GM12878 (cell line): Measurements from ENCODE around the gene SOBP. TPM values are rescaled to one million over a fixed set of nuclear protein-coding genes. Genes with fewer than 3 reads are reported as not detected.

ENCODE experiments used
- ATAC-seq: fragments of 200-7000 bp; cut with Tn5 transposase; 3 replicates; pipeline ENCODE4 v1.9.1; 2020; ENCODE audit warnings: mild to moderate bottlenecking, moderate library complexity
- BruUV-seq: library from RNA; stranded (reverse); fragments of 400-500 nt; replicated peaks from 2 replicates; lab custom pipeline; 2021; lab: Mats Ljungman, UMichigan
- CTCF ChIA-PET: fragments of 300-600 bp; sonication (Branson Sonifier 250); formaldehyde crosslinking; extraction: SDS; loops from one replicate; lab custom pipeline; 2021; ENCODE audit warnings: inconsistent platforms; lab: Yijun Ruan, JAX
- POLR2A ChIA-PET: fragments of 350-600 bp; formaldehyde crosslinking; extraction: SDS; loops from one replicate; lab custom pipeline; 2021; ENCODE audit warnings: inconsistent platforms; lab: Charles Lee
- RAD21 ChIA-PET: fragments of 300-600 bp; sonication (Branson Sonifier 250); formaldehyde crosslinking; loops from one replicate; lab custom pipeline; 2023; ENCODE audit warnings: antibody characterized with exemption; ENCODE audit not compliant: unreplicated experiment; lab: Charles Lee
- SMC1A ChIA-PET: fragments of 300-600 bp; sonication (Branson Sonifier 250); formaldehyde crosslinking; loops from one replicate; lab custom pipeline; 2023; ENCODE audit not compliant: unreplicated experiment, uncharacterized antibody; lab: Charles Lee
- DNase-seq: peaks from one replicate; pipeline ENCODE4 v3.0.0-alpha.2; 2011; ENCODE audit warnings: low read depth, low spot score
- FAIRE-seq: peaks from 3 replicates; lab custom pipeline; 2011; peaks lifted over from hg19 to GRCh38; lab: Jason Lieb, UNC
- H2AFZ ChIP-seq: 2 replicates; pipeline ENCODE4 v1.6.0; 2011; ENCODE audit warnings: low read depth, low read length, control low read depth; ENCODE audit not compliant: control insufficient read depth
- H3K27ac ChIP-seq: 2 replicates; pipeline ENCODE4 v1.5.1; 2011; ENCODE audit warnings: control low read depth; ENCODE audit not compliant: control insufficient read depth, insufficient read depth
- H3K27me3 ChIP-seq, 2 experiments: replicated peaks in 1 of 2; 2 replicates each; pipeline versions ENCODE4 v1.6.0 to v1.6.1; 2011; ENCODE audit warnings: low read length in 1 of 2; ENCODE audit not compliant: control insufficient read depth in 2 of 2, insufficient read depth in 2 of 2
- H3K36me3 ChIP-seq, 2 experiments: 2 replicates each; pipeline ENCODE4 v1.5.1; 2011; ENCODE audit warnings: low read length in 1 of 2; ENCODE audit not compliant: control insufficient read depth in 2 of 2, insufficient read depth in 2 of 2
- H3K4me1 ChIP-seq: 2 replicates; pipeline ENCODE4 v1.6.1; 2011; ENCODE audit warnings: mild to moderate bottlenecking, low read length, moderate library complexity, mixed read lengths; ENCODE audit not compliant: control insufficient read depth, insufficient read depth
- H3K4me2 ChIP-seq: 2 replicates; pipeline ENCODE4 v1.6.0; 2011; ENCODE audit warnings: control low read depth; ENCODE audit not compliant: control insufficient read depth, insufficient read depth
- H3K4me3 ChIP-seq: fragments of 200-600 bp; sonication (generic); 2 replicates; pipeline ENCODE4 v1.5.1; 2016
- H3K79me2 ChIP-seq: 2 replicates; pipeline ENCODE4 v1.6.0; 2011; ENCODE audit warnings: low read length; ENCODE audit not compliant: control insufficient read depth, insufficient read depth
- H3K9ac ChIP-seq: 2 replicates; pipeline ENCODE4 v1.8.0; 2011; ENCODE audit warnings: low read length, control low read depth, mixed read lengths; ENCODE audit not compliant: control insufficient read depth, insufficient read depth
- H3K9me3 ChIP-seq: replicated peaks from 3 replicates; pipeline ENCODE4 v1.5.1; 2011; ENCODE audit warnings: mild to moderate bottlenecking, low read length; ENCODE audit not compliant: control insufficient read depth, insufficient read depth
- H4K20me1 ChIP-seq: 2 replicates; pipeline ENCODE4 v1.6.0; 2011; ENCODE audit not compliant: control insufficient read depth, insufficient read depth
- ASH2L ChIP-seq: fragments of 300-600, 200-600 bp; sonication (generic); IDR thresholded peaks from 2 replicates; pipeline ENCODE4 v1.6.1; 2017; ENCODE audit warnings: low read depth, mild to moderate bottlenecking, borderline replicate concordance
- ATF7 ChIP-seq: fragments of 450-650 bp; IDR thresholded peaks from 2 replicates; pipeline ENCODE4 v1.6.1; 2016; ENCODE audit warnings: low read depth, mild to moderate bottlenecking
- EED ChIP-seq: sonication (generic); IDR thresholded peaks from 2 replicates; pipeline ENCODE4 v1.6.1; 2016; ENCODE audit warnings: antibody characterized with exemption, low read depth
- FOXM1 ChIP-seq: IDR thresholded peaks from 2 replicates; pipeline ENCODE4 v1.6.1; 2012; ENCODE audit warnings: low read depth, mild to moderate bottlenecking, inconsistent platforms, low read length, moderate library complexity
- HDGF ChIP-seq: fragments of 450-650 bp; IDR thresholded peaks from 2 replicates; pipeline ENCODE4 v1.6.1; 2016; ENCODE audit warnings: antibody characterized with exemption
- IRF5 ChIP-seq: fragments of 450-650 bp; IDR thresholded peaks from 2 replicates; pipeline ENCODE4 v1.6.1; 2017; ENCODE audit warnings: borderline replicate concordance
- RB1 ChIP-seq: fragments of 450-650 bp; formaldehyde crosslinking; IDR thresholded peaks from 2 replicates; pipeline ENCODE4 v1.6.1; 2017; ENCODE audit warnings: mild to moderate bottlenecking, borderline replicate concordance
- SUPT20H ChIP-seq: IDR thresholded peaks from 2 replicates; pipeline ENCODE4 v1.6.1; 2011; ENCODE audit warnings: low read depth, mild to moderate bottlenecking, low read length, moderate library complexity, borderline replicate concordance; ENCODE audit not compliant: control insufficient read depth
- TARDBP ChIP-seq: IDR thresholded peaks from 2 replicates; pipeline ENCODE4 v1.6.1; 2016; ENCODE audit warnings: borderline replicate concordance
- USF2 ChIP-seq: IDR thresholded peaks from 2 replicates; pipeline ENCODE4 v1.6.1; 2011; ENCODE audit warnings: low read depth, low read length, improper control_type of control experiment, borderline replicate concordance
- ZBED1 ChIP-seq: IDR thresholded peaks from 2 replicates; pipeline ENCODE4 v1.6.1; 2016; ENCODE audit warnings: borderline replicate concordance
- ZNF592 ChIP-seq: fragments of 450-650 bp; IDR thresholded peaks from 2 replicates; pipeline ENCODE4 v1.6.1; 2017; ENCODE audit warnings: mild to moderate bottlenecking, moderate library complexity
- ZZZ3 ChIP-seq: IDR thresholded peaks from 2 replicates; pipeline ENCODE4 v1.6.1; 2011; ENCODE audit warnings: low read depth; ENCODE audit not compliant: control insufficient read depth, insufficient read length
- WGBS: methylation state at CpG from one replicate; pipeline ENCODE4 v1.1.6; 2016; ENCODE audit warnings: low lambda C conversion rate; ENCODE audit not compliant: insufficient replicate concordance, insufficient coverage; ENCODE audit errors: missing lambda C conversion rate; 5-methylcytosine and 5-hydroxymethylcytosine counted together
- in situ Hi-C: fragments of 300-500 bp; cut with MboI; formaldehyde crosslinking; loops from 9 replicates; pipeline ENCODE4 v1.14.3; 2018; ENCODE audit warnings: mixed read lengths
- intact Hi-C: fragments of 100-400 bp; cut with micrococcal nuclease; formaldehyde crosslinking; loops from one replicate; pipeline ENCODE4 v1.14.2; 2022; ENCODE audit not compliant: unreplicated experiment
- polyA plus RNA-seq, 11 experiments: library from polyadenylated mRNA; depleted of rRNA in 4 of 11; unstranded in 6 of 11; stranded (reverse) in 5 of 11; fragments of >200 nt; fragmentation: Nextera tagmentation in 4 of 11; fragmentation: Illumina TruSeq in 1 of 11; extraction: Ambion mirVana in 4 of 11; extraction: Trizol in 1 of 11; gene quantifications; 1 replicate in 1 of 11; 2 replicates in 10 of 11; pipeline versions ENCODE4 v1.2.1 to v1.2.3, GENCODE V29; 2011 to 2016; ENCODE audit warnings: inconsistent platforms in 2 of 11, missing spikeins in 2 of 11, low read depth in 1 of 11
- total RNA-seq, 4 experiments: library from RNA; depleted of rRNA in 3 of 4; stranded (reverse); fragments of >200 nt in 3 of 4; fragmentation: Illumina TruSeq in 1 of 4; extraction: Trizol in 1 of 4; gene quantifications; 2 replicates each; pipeline versions ENCODE4 v1.2.1 to v1.2.3, GENCODE V29; 2013 to 2021

Gene SOBP
- total and polyA plus RNA-seq, 10 of the 15 experiments (the other 5 are each of a cell fraction or from before 2014, with no cell fraction given) = 0.49 to 1.9 (median 0.78) TPM

- no peak overlapping the region for H3K4me2 ChIP-seq
- H3K9me3 ChIP-seq = no peaks in the 10 kb centered on the region
- SMC1A ChIA-PET = no interaction called here
- H3K36me3 ChIP-seq = no peaks in the 10 kb centered on the region
- no peak overlapping the region for H3K27ac ChIP-seq
- no TSS peak for BruUV-seq
- no peak overlapping the region for H3K9ac ChIP-seq
- FAIRE-seq = no peak
- 84% methylated on average over 4 of the region's 4 CpGs for WGBS
- H2AFZ ChIP-seq = no peak overlapping the region
- H3K4me1 ChIP-seq = peaks cover 12% of the 10 kb centered on the region
- POLR2A ChIA-PET = no interaction called here
- CTCF ChIA-PET = no interaction called here
- no peak for ATAC-seq
- no peaks in the 10 kb centered on the region for H4K20me1 ChIP-seq
- RAD21 ChIA-PET = no interaction called here
- intact Hi-C loops = no loop called here
- no peaks in the 10 kb centered on the region for H3K79me2 ChIP-seq
- H3K27me3 ChIP-seq = no peaks in the 10 kb centered on the region
- no peak for DNase-seq
- in situ Hi-C loops = no loop called here
- H3K4me3 ChIP-seq = no peak overlapping the region
- TF ChIP-seq HDGF (no peak), IRF5 (no peak), ZZZ3 (no peak)
Observed at GRCh38 chr6:107662333-107662732, 172.4 kb downstream of the SOBP start.

- no peaks in the 10 kb centered on the region for H3K27me3 ChIP-seq
- FAIRE-seq (no peak), DNase-seq (no peak), ATAC-seq (peak; percentile 11; the same call in 1 of the 3 replicates)
- intact Hi-C loops = no loop called here
- BruUV-seq = no TSS peak
- SMC1A ChIA-PET = no interaction called here
- no peak overlapping the region for H2AFZ ChIP-seq
- CTCF ChIA-PET = no interaction called here
- no peaks in the 10 kb centered on the region for H3K79me2 ChIP-seq
- no peak overlapping the region for H3K4me3 ChIP-seq
- POLR2A ChIA-PET = no interaction called here
- 29% methylated on average over 6 of the region's 6 CpGs for WGBS
- RAD21 ChIA-PET = no interaction called here
- no peak overlapping the region for H3K27ac ChIP-seq
- in situ Hi-C loops = no loop called here
- H3K9ac ChIP-seq = no peak overlapping the region
- H3K4me2 ChIP-seq = no peak overlapping the region
- H3K36me3 ChIP-seq = no peaks in the 10 kb centered on the region
- no peaks in the 10 kb centered on the region for H4K20me1 ChIP-seq
- no peaks in the 10 kb centered on the region for H3K9me3 ChIP-seq
- H3K4me1 ChIP-seq = peaks cover 5% of the 10 kb centered on the region
- TF ChIP-seq ATF7 (no peak), RB1 (no peak), SUPT20H (no peak), ASH2L (no peak), TARDBP (no peak), USF2 (no peak), ZNF592 (no peak), EED (no peak), FOXM1 (no peak), ZBED1 (no peak)
Observed at GRCh38 chr6:107663308-107663707, 173.4 kb downstream of the SOBP start.
